ENCODE results near the gene YTHDC2. TPM values are rescaled to one million over a fixed set of nuclear protein-coding genes. Genes with fewer than 3 reads are reported as not detected.

The YTHDC2 gene
- total and polyA plus RNA-seq, 2 of the 13 experiments (the other 11 are each of a cell fraction or from before 2014, with no cell fraction given) = 6.7 to 17.8 TPM

DNA sequence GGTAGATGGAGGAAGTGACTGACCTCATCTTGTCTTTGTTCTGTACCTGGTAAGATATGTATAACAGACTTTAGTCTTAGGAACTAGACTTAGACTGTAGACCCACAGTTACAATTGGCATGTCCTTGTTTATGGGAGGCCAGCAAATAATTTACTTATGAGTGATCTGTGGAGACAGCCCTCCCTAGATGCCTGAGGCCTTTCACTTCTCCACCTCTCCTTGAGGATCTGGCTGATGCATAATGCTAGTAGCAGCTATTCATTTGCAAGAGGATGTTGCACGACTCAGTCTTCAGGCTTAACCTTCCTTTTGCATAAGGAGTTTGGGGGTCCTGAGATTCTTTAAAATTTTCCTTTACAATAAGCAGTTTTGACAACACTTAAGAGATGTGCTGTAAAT, 100.7 kb downstream of the YTHDC2 start:
- H2AFZ ChIP-seq (ENCODE audit: low read length) = no peak overlapping the region

DNA sequence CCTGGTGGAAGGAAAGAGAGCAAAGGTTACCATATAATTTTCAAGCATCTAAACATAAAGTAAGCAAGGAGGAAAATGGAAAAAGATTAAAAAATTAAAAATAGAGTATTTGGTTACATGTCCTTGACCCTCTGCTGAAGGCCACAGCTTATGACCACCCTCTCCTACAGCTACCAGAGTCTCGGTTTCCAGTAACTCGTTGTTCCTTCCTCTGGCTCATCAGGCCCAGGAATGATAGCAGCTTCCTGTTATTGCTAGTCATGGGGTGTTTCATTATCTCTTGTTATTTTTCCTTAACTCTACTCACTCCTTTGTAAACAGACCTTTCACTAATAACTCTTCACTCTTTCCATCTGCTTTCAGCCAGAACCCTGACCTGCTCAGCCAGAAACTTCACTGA, 102.2 kb downstream of the YTHDC2 start:
- no peaks in the 10 kb centered on the region for H3K27me3 ChIP-seq (ENCODE audit: control insufficient read depth in 1 of 2, insufficient read depth in 2 of 2, low read length in 2 of 2)
- 0% methylated on average over 2 of the region's 2 CpGs for WGBS (ENCODE audit: low lambda C conversion rate)
- no peak for TF ChIP-seq SMC3 (IDR thresholded peaks at IDR 0.05; ENCODE audit: low read length)
- no peak for TF ChIP-seq U2AF1 (optimal IDR thresholded peaks at IDR 0.05; ENCODE audit: low read depth, low read length)
- no peak for TF ChIP-seq CC2D1A (CRISPR knock-in tag; IDR thresholded peaks at IDR 0.05)
- H4K20me1 ChIP-seq (ENCODE audit: insufficient read depth, low read length) = no peaks in the 10 kb centered on the region
- H3K4me2 ChIP-seq (ENCODE audit: low read depth, low read length) = no peak overlapping the region
- no peak overlapping the region for H3K4me3 ChIP-seq (replicated peaks in 1 of 3; ENCODE audit: insufficient read depth in 1 of 3, low read depth in 2 of 3, low read length in 3 of 3)
- ChIA-PET POLR2A (no interaction called here), CTCF (ENCODE audit: low intra/inter-chr PET ratio, low total read pairs) (no interaction called here)
- no peaks in the 10 kb centered on the region for H3K36me3 ChIP-seq (replicated peaks in 1 of 2; ENCODE audit: control insufficient read depth in 1 of 2, insufficient read depth in 2 of 2, low read length in 2 of 2)
- no peaks in the 10 kb centered on the region for H3K9me3 ChIP-seq (ENCODE audit: low read length)
- H2AFZ ChIP-seq (ENCODE audit: low read length) = no peak overlapping the region
- DNase-seq (ENCODE audit: low spot score) (no peak), ATAC-seq (no peak), FAIRE-seq (no peak)
- no peaks in the 10 kb centered on the region for H3K79me2 ChIP-seq (ENCODE audit: insufficient read depth, low read length)
- H3K27ac ChIP-seq (ENCODE audit: extremely low read length, insufficient read depth, low read length) = no peak overlapping the region
- H3K9ac ChIP-seq (ENCODE audit: insufficient read depth, low read depth, low read length) = no peak overlapping the region
- no peaks in the 10 kb centered on the region for H3K4me1 ChIP-seq (ENCODE audit: insufficient read depth, low read length)
- intact Hi-C loops (cut with micrococcal nuclease; ENCODE audit: unreplicated experiment) (no loop called here), in situ Hi-C loops (cut with HindIII; ENCODE audit: extremely low pct_ligation_motif_present, low pct_unique_long_range_greater_than_20kb) (loop anchor here (10.0 to 25.0 kb wide), 2 partner anchors 49 to 1447 kb away; no protein-coding TSS in a partner anchor)
- BruUV-seq (replicated peaks) = no TSS peak

More for the DNA sequence above, 100.7 kb downstream of the YTHDC2 start:
- FAIRE-seq (no peak), DNase-seq (ENCODE audit: low spot score) (no peak), ATAC-seq (no peak)
- no peak overlapping the region for H3K9ac ChIP-seq (ENCODE audit: insufficient read depth, low read depth, low read length)
- no peaks in the 10 kb centered on the region for H3K36me3 ChIP-seq (replicated peaks in 1 of 2; ENCODE audit: control insufficient read depth in 1 of 2, insufficient read depth in 2 of 2, low read length in 2 of 2)
- H3K79me2 ChIP-seq (ENCODE audit: insufficient read depth, low read length) = no peaks in the 10 kb centered on the region
- ChIA-PET CTCF (ENCODE audit: low intra/inter-chr PET ratio, low total read pairs) (no interaction called here), POLR2A (no interaction called here)
- intact Hi-C loops (cut with micrococcal nuclease; ENCODE audit: unreplicated experiment) (no loop called here), in situ Hi-C loops (cut with HindIII; ENCODE audit: extremely low pct_ligation_motif_present, low pct_unique_long_range_greater_than_20kb) (loop anchor here (5.0 to 25.0 kb wide), 3 partner anchors 51 to 1448 kb away; no protein-coding TSS in a partner anchor)
- H3K4me2 ChIP-seq (ENCODE audit: low read depth, low read length) = no peak overlapping the region
- no TSS peak for BruUV-seq (replicated peaks)
- no peak overlapping the region for H3K4me3 ChIP-seq (replicated peaks in 1 of 3; ENCODE audit: insufficient read depth in 1 of 3, low read depth in 2 of 3, low read length in 3 of 3)
- H3K4me1 ChIP-seq (ENCODE audit: insufficient read depth, low read length) = no peaks in the 10 kb centered on the region
- no peak overlapping the region for H3K27ac ChIP-seq (ENCODE audit: extremely low read length, insufficient read depth, low read length)
- no peak for TF ChIP-seq SETDB1 (CRISPR knock-in tag; IDR thresholded peaks at IDR 0.05; ENCODE audit: borderline replicate concordance)
- TF ChIP-seq ZNF670 (CRISPR knock-in tag; IDR thresholded peaks at IDR 0.05; ENCODE audit: borderline replicate concordance) = no peak
- TF ChIP-seq SIX1 (CRISPR knock-in tag; IDR thresholded peaks at IDR 0.05; ENCODE audit: borderline replicate concordance) = no peak
- no peak for TF ChIP-seq ZC3H13 (CRISPR knock-in tag; IDR thresholded peaks at IDR 0.05)
- no peaks in the 10 kb centered on the region for H3K27me3 ChIP-seq (ENCODE audit: control insufficient read depth in 1 of 2, insufficient read depth in 2 of 2, low read length in 2 of 2)
- H4K20me1 ChIP-seq (ENCODE audit: insufficient read depth, low read length) = no peaks in the 10 kb centered on the region
- WGBS (ENCODE audit: low lambda C conversion rate) = 0% methylated on average over 1 of the region's 1 CpG
- H3K9me3 ChIP-seq (ENCODE audit: low read length) = no peaks in the 10 kb centered on the region

All from HepG2 (cell line).